ENCODE results near the gene SND1.

The SND1 gene

GRCh38 chr7:127865466-127865865 is 213.5 kb downstream of the SND1 start:
- no peak for DNase-seq (ENCODE audit: low read depth in 2 of 2)

GRCh38 chr7:127870231-127870907 is 218.4 kb downstream of the SND1 start:
- no peak for DNase-seq (ENCODE audit: low read depth in 2 of 2)

- DNase-seq (ENCODE audit: low read depth in 2 of 2), result no peak
Measured at GRCh38 chr7:127871226-127871625, 219.2 kb downstream of the SND1 start.

- DNase-seq (ENCODE audit: low read depth in 2 of 2), result no peak
Measured at GRCh38 chr7:127872122-127872521, 220.1 kb downstream of the SND1 start.

GRCh38 chr7:127873151-127873550 is 221.2 kb downstream of the SND1 start:
- DNase-seq (ENCODE audit: low read depth in 2 of 2), result no peak

- DNase-seq (ENCODE audit: low read depth in 2 of 2), result no peak
Measured at GRCh38 chr7:127873715-127874636, 222.0 kb downstream of the SND1 start.

GRCh38 chr7:127874951-127875608 is 223.1 kb downstream of the SND1 start:
- no peak for DNase-seq (ENCODE audit: low read depth in 2 of 2)

GRCh38 chr7:127876393-127876792 is 224.4 kb downstream of the SND1 start:
- DNase-seq (ENCODE audit: low read depth in 2 of 2), result no peak

GRCh38 chr7:127877951-127878350 is 226.0 kb downstream of the SND1 start:
- DNase-seq (ENCODE audit: low read depth in 2 of 2), result no peak

- DNase-seq (ENCODE audit: low read depth in 2 of 2), result no peak
Measured at GRCh38 chr7:127878791-127879190, 226.8 kb downstream of the SND1 start.

- no peak for DNase-seq (ENCODE audit: low read depth in 2 of 2)
Measured at GRCh38 chr7:127879436-127879835, 227.4 kb downstream of the SND1 start.

GRCh38 chr7:127879942-127880341 is 227.9 kb downstream of the SND1 start:
- DNase-seq (ENCODE audit: low read depth in 2 of 2), result no peak

GRCh38 chr7:127880454-127880853 is 228.5 kb downstream of the SND1 start:
- no peak for DNase-seq (ENCODE audit: low read depth in 2 of 2)

GRCh38 chr7:127881564-127881963 is 229.6 kb downstream of the SND1 start:
- DNase-seq (ENCODE audit: low read depth in 2 of 2), result no peak

- DNase-seq (ENCODE audit: low read depth in 2 of 2), result no peak
Measured at GRCh38 chr7:127882313-127882920, 230.4 kb downstream of the SND1 start.

GRCh38 chr7:127884066-127884559 is 232.1 kb downstream of the SND1 start:
- no peak for DNase-seq (ENCODE audit: low read depth in 2 of 2)

- no peak for DNase-seq (ENCODE audit: low read depth in 2 of 2)
Measured at GRCh38 chr7:127885222-127885772, 233.3 kb downstream of the SND1 start.

- no peak for DNase-seq (ENCODE audit: low read depth in 2 of 2)
Measured at GRCh38 chr7:127885843-127886242, 233.8 kb downstream of the SND1 start.

GRCh38 chr7:127886248-127886647 is 234.3 kb downstream of the SND1 start:
- no peak for DNase-seq (ENCODE audit: low read depth in 2 of 2)

GRCh38 chr7:127887096-127887495 is 235.1 kb downstream of the SND1 start:
- no peak for DNase-seq (ENCODE audit: low read depth in 2 of 2)

- no peak for DNase-seq (ENCODE audit: low read depth in 2 of 2)
Measured at GRCh38 chr7:127887631-127888030, 235.6 kb downstream of the SND1 start.

GRCh38 chr7:127888411-127888810 is 236.4 kb downstream of the SND1 start:
- DNase-seq (ENCODE audit: low read depth in 2 of 2), result no peak

Data from activated CD8-positive, alpha-beta memory T cell treated with anti-CD3 and anti-CD28 coated beads for 4 hours (primary cell).